A549 (cell line): Measurements from ENCODE around the gene BMPER. TPM values are rescaled to one million over a fixed set of nuclear protein-coding genes. Genes with fewer than 3 reads are reported as not detected.

ENCODE experiments used
- ATAC-seq, 2 experiments: fragments of 200-7000 bp in 1 of 2; fragments of >200 bp in 1 of 2; cut with Nextera tagmentation in 1 of 2; cut with Tn5 transposase in 1 of 2; 3 replicates each; pipeline versions ENCODE4 v1.8.0 to v1.9.1; 2018 to 2020; ENCODE audit warnings: mild to moderate bottlenecking in 1 of 2, moderate library complexity in 1 of 2
- CTCF ChIA-PET: fragments of 300-600 bp; sonication (Branson Sonifier 250); formaldehyde crosslinking; extraction: SDS; loops from one replicate; lab custom pipeline; 2021; ENCODE audit warnings: antibody characterized with exemption, inconsistent platforms; lab: Yijun Ruan, JAX
- POLR2A ChIA-PET: fragments of 350-600 bp; formaldehyde crosslinking; extraction: SDS; loops from one replicate; lab custom pipeline; 2021; ENCODE audit warnings: antibody characterized with exemption, inconsistent platforms; lab: Yijun Ruan, JAX
- DNase-seq, 2 experiments: peaks; one replicate each; pipeline versions ENCODE4 v3.0.0 to v3.0.0-alpha.2; 2011 to 2016; ENCODE audit warnings: low read depth in 1 of 2, low spot score in 1 of 2
- FAIRE-seq: peaks from 2 replicates; lab custom pipeline; 2011; peaks lifted over from hg19 to GRCh38; lab: Jason Lieb, UNC
- H3K27ac ChIP-seq, 2 experiments: fragments of >200 bp; sonication (Bioruptor Twin); formaldehyde crosslinking; 3 replicates each; pipeline ENCODE4 v1.5.1; 2016 to 2017
- H3K4me1 ChIP-seq: fragments of >200 bp; sonication (Bioruptor Twin); formaldehyde crosslinking; 3 replicates; pipeline ENCODE4 v1.6.1; 2016
- H3K4me2 ChIP-seq: fragments of >200 bp; sonication (Bioruptor Twin); formaldehyde crosslinking; 3 replicates; pipeline ENCODE4 v1.6.1; 2016
- H3K4me3 ChIP-seq: fragments of >200 bp; sonication (Bioruptor Twin); formaldehyde crosslinking; 3 replicates; pipeline ENCODE4 v1.5.1; 2016
- H3K9me3 ChIP-seq: fragments of >200 bp; sonication (Bioruptor Twin); formaldehyde crosslinking; 3 replicates; pipeline ENCODE4 v1.6.1; 2016
- BHLHE40 ChIP-seq: IDR thresholded peaks from 2 replicates; pipeline ENCODE4 v1.6.1; 2012; ENCODE audit warnings: low read depth, low read length, inconsistent platforms
- CEBPB ChIP-seq, 2 experiments: fragments of >200 bp in 1 of 2; sonication (Bioruptor Twin) in 1 of 2; formaldehyde crosslinking in 1 of 2; IDR thresholded peaks; 2 replicates each; pipeline ENCODE4 v1.6.1; 2012 to 2016
- CHD2 ChIP-seq: fragments of 150-350 bp; IDR thresholded peaks from 2 replicates; pipeline ENCODE4 v1.6.1; 2014; ENCODE audit warnings: low read length; ENCODE audit not compliant: partially characterized antibody
- EHMT2 ChIP-seq: fragments of 200-600 bp; sonication (generic); IDR thresholded peaks from 2 replicates; pipeline ENCODE4 v1.6.1; 2016; ENCODE audit warnings: antibody characterized with exemption, low read depth, mild to moderate bottlenecking, moderate library complexity
- EP300 ChIP-seq, 2 experiments: fragments of >200 bp; sonication (Bioruptor Twin); formaldehyde crosslinking; IDR thresholded peaks; 2 replicates in 1 of 2; 3 replicates in 1 of 2; pipeline ENCODE4 v1.6.1; 2016 to 2017
- FOSB ChIP-seq: fragments of 250-450 bp; sonication (Bioruptor Pico); IDR thresholded peaks from 2 replicates; pipeline ENCODE4 v1.5.0; 2020; ENCODE audit warnings: mild to moderate bottlenecking, moderate library complexity
- FOSL2 ChIP-seq, 2 experiments: fragments of 450-650 bp in 1 of 2; fragments of >200 bp in 1 of 2; sonication (Bioruptor Twin) in 1 of 2; formaldehyde crosslinking; IDR thresholded peaks; 2 replicates each; pipeline versions ENCODE4 v1.5.0 to v1.6.1; 2016 to 2020; ENCODE audit warnings: mild to moderate bottlenecking in 1 of 2, moderate library complexity in 1 of 2
- FOXS1 ChIP-seq: fragments of 250-450 bp; sonication (Bioruptor Pico); IDR thresholded peaks from 2 replicates; pipeline ENCODE4 v1.5.0; 2020; ENCODE audit warnings: mild to moderate bottlenecking, moderate library complexity
- GATA3 ChIP-seq: IDR thresholded peaks from 2 replicates; pipeline ENCODE4 v1.6.1; 2012; ENCODE audit warnings: borderline replicate concordance
- HEYL ChIP-seq: fragments of 250-450 bp; sonication (Bioruptor Pico); IDR thresholded peaks from 2 replicates; pipeline ENCODE4 v1.8.0; 2021; ENCODE audit warnings: mild to moderate bottlenecking, moderate library complexity
- HOXB13 ChIP-seq: fragments of 250-450 bp; sonication (Bioruptor Pico); IDR thresholded peaks from 2 replicates; pipeline ENCODE4 v1.5.0; 2020; ENCODE audit warnings: low read depth, mild to moderate bottlenecking, moderate library complexity
- HOXB5 ChIP-seq: fragments of 250-450 bp; sonication (Bioruptor Pico); IDR thresholded peaks from 2 replicates; pipeline ENCODE4 v1.5.0; 2020; ENCODE audit warnings: mild to moderate bottlenecking, moderate library complexity
- JUN ChIP-seq, 2 experiments: fragments of >200 bp; sonication (Bioruptor Twin); formaldehyde crosslinking; IDR thresholded peaks; 2 replicates in 1 of 2; 3 replicates in 1 of 2; pipeline ENCODE4 v1.6.1; 2016 to 2017
- JUNB ChIP-seq: fragments of >200 bp; sonication (Bioruptor Twin); formaldehyde crosslinking; IDR thresholded peaks from 2 replicates; pipeline ENCODE4 v1.6.1; 2016
- KDM5A ChIP-seq: fragments of 200-600 bp; sonication (generic); IDR thresholded peaks from 2 replicates; pipeline ENCODE4 v1.6.1; 2016; ENCODE audit warnings: antibody characterized with exemption, mild to moderate bottlenecking
- MAZ ChIP-seq: fragments of 150-350 bp; IDR thresholded peaks from 2 replicates; pipeline ENCODE4 v1.6.1; 2014; ENCODE audit warnings: antibody characterized with exemption, low read depth, low read length, borderline replicate concordance
- MYC ChIP-seq: IDR thresholded peaks from 2 replicates; pipeline ENCODE4 v1.6.1; 2012; ENCODE audit warnings: mild to moderate bottlenecking, inconsistent platforms, low read length, improper control_type of control experiment, borderline replicate concordance
- NPAS2 ChIP-seq: fragments of 250-450 bp; sonication (Bioruptor Pico); IDR thresholded peaks from 2 replicates; pipeline ENCODE4 v1.8.0; 2022; ENCODE audit warnings: mild to moderate bottlenecking, moderate library complexity, borderline replicate concordance
- NR3C1 ChIP-seq: fragments of >200 bp; sonication (Bioruptor Twin); formaldehyde crosslinking; IDR thresholded peaks from 3 replicates; pipeline ENCODE4 v1.6.1; 2017
- PHF8 ChIP-seq: fragments of 200-600 bp; sonication (generic); IDR thresholded peaks from 2 replicates; pipeline ENCODE4 v1.6.1; 2016; ENCODE audit warnings: low read depth, mild to moderate bottlenecking, antibody characterized with exemption, moderate library complexity, borderline replicate concordance
- POLR2AphosphoS2 ChIP-seq: conservative IDR thresholded peaks from 2 replicates; pipeline ENCODE4 v1.6.1; 2012; ENCODE audit warnings: low read length, improper control_type of control experiment, inconsistent platforms
- RAD21 ChIP-seq, 2 experiments: fragments of >200 bp in 1 of 2; sonication (Bioruptor Twin) in 1 of 2; formaldehyde crosslinking in 1 of 2; IDR thresholded peaks in 1 of 2; conservative IDR thresholded peaks in 1 of 2; 2 replicates in 1 of 2; 3 replicates in 1 of 2; pipeline ENCODE4 v1.6.1; 2012 to 2018; ENCODE audit warnings: inconsistent platforms in 1 of 2
- RCOR1 ChIP-seq: fragments of 150-350 bp; IDR thresholded peaks from 2 replicates; pipeline ENCODE4 v1.6.1; 2014; ENCODE audit warnings: antibody characterized with exemption, low read length, low read depth
- SMC3 ChIP-seq: fragments of >200 bp; sonication (Bioruptor Twin); formaldehyde crosslinking; IDR thresholded peaks from 3 replicates; pipeline ENCODE4 v1.6.1; 2018; ENCODE audit warnings: inconsistent platforms
- SREBF2 ChIP-seq: fragments of 450-650 bp; IDR thresholded peaks from 2 replicates; pipeline ENCODE4 v1.6.1; 2014; ENCODE audit warnings: mild to moderate bottlenecking, moderate library complexity
- TFCP2L1 ChIP-seq: fragments of 250-450 bp; sonication (Bioruptor Pico); IDR thresholded peaks from 2 replicates; pipeline ENCODE4 v1.5.0; 2021; ENCODE audit warnings: mild to moderate bottlenecking
- TP53 ChIP-seq: fragments of 250-450 bp; sonication (Bioruptor Pico); IDR thresholded peaks from 2 replicates; pipeline ENCODE4 v1.5.0; 2021; ENCODE audit warnings: mild to moderate bottlenecking, moderate library complexity
- ZC3H11A ChIP-seq: fragments of 450-650 bp; IDR thresholded peaks from 2 replicates; pipeline ENCODE4 v1.6.1; 2014; ENCODE audit warnings: antibody characterized with exemption, mild to moderate bottlenecking
- ZSCAN20 ChIP-seq: fragments of 250-450 bp; sonication (Bioruptor Pico); IDR thresholded peaks from 2 replicates; pipeline ENCODE4 v1.8.0; 2022; ENCODE audit warnings: mild to moderate bottlenecking, moderate library complexity
- whole genome bisulfite sequencing: methylation state at CpG from one replicate; pipeline ENCODE4 v1.1.6; 2017; ENCODE audit errors: missing lambda C conversion rate; 5-methylcytosine and 5-hydroxymethylcytosine counted together
- polyA plus RNA-seq, 4 experiments: library from polyadenylated mRNA; depleted of rRNA in 3 of 4; stranded (reverse); fragments of >200 nt; fragmentation: RNase III in 1 of 4; extraction: RNeasy Plus Mini Kit Qiagen cat#74134 plus additional on column Dnase treatment in 1 of 4; gene quantifications; 2 replicates in 3 of 4; 3 replicates in 1 of 4; pipeline ENCODE4 v1.2.3, GENCODE V29; 2011 to 2017
- TF ChIP-seq, protein P1 (sequence below): fragments of 200-600 bp; sonication (generic); IDR thresholded peaks from 2 replicates; pipeline ENCODE4 v1.6.1; 2016; ENCODE audit warnings: antibody characterized with exemption, mild to moderate bottlenecking, moderate library complexity
- TF ChIP-seq, protein P2 (sequence below): fragments of >200 bp; sonication (Bioruptor Twin); formaldehyde crosslinking; IDR thresholded peaks from 3 replicates; pipeline ENCODE4 v1.6.1; 2016
- TF ChIP-seq, protein P3 (sequence below): fragments of 450-650 bp; IDR thresholded peaks from 2 replicates; pipeline ENCODE4 v1.6.1; 2014; ENCODE audit warnings: antibody characterized with exemption
- TF ChIP-seq, protein P4 (sequence below): IDR thresholded peaks from 2 replicates; pipeline ENCODE4 v1.6.1; 2012

The BMPER gene
- polyA plus RNA-seq, 2 of the 4 experiments (the other 2 are of a cell fraction) = 5.0 to 5.8 TPM

DNA sequence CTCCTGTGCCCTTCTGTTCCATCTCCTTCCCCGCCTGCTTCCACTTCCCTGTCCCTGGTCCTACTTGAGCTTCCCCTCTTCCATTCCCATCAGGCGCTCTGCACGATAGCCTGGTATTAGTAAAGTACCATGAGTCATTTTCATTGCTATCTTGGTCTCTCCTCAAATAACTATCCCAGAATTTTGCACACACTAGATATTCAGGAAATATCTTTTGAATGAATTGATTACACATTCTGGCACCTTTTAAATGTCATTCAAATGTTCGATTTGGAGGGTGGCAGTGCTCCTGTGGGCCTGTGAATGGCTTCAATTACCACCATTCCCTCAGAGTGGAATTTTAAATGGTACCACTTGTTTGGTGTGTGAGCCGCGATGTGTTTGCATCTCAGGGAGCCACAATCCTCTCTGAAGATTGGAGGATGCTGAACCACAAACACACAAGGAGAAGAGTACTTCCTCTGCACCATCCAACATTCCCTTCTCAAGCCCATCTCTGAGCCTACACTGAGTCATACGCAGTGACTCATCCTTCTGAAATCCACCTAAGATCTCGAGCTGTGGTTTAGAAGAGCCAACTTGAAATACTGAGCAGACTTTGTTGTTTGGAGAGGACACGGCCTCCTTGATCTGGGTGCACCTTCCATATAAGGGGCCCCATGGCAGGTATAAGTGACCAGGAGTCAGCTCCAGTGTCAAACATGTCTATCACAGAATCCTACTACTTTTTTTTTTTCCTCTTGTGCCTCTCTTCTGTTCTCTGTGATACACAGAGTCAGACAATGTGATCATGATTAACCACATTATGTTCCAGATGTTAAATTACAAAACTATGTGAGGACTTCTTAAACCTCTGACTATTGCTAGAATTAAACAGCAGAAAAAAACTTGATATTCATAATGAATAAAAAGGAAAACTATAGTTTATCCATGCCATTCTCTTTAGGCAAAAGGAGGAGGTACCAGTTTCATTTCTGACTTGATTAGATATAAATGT, 81.9 kb downstream of the BMPER start:
- Histone ChIP-seq H3K4me3 (no peak overlapping the region), H3K4me2 (peak overlapping the region; percentile 75), H3K4me1 (peaks cover 43% of the 10 kb centered on the region), H3K9me3 (no peaks in the 10 kb centered on the region), H3K27ac (peak overlapping the region; percentile 86 to 91)
- ChIA-PET CTCF (interaction anchor here (0.6 to 2.2 kb wide), 6 partner anchors 11 to 101 kb away, joined by 3 to 7 read pairs (median 5); no protein-coding TSS in a partner anchor), POLR2A (interaction anchor here (1.5 kb wide), 1 partner anchor 78 kb away, joined by 6 read pairs; no protein-coding TSS in a partner anchor)
- ATAC-seq = peak; percentile 99 to 100
- WGBS = 4% methylated on average over 9 of the region's 9 CpGs
- FAIRE-seq = peak; percentile 99
- DNase-seq = peak; percentile 83 to 92
- no peak for TF ChIP-seq CHD2
- peak; percentile 95 for TF ChIP-seq JUNB
- no peak for TF ChIP-seq EHMT2
- TF ChIP-seq ZC3H11A = no peak
- TF ChIP-seq, protein P1, sequence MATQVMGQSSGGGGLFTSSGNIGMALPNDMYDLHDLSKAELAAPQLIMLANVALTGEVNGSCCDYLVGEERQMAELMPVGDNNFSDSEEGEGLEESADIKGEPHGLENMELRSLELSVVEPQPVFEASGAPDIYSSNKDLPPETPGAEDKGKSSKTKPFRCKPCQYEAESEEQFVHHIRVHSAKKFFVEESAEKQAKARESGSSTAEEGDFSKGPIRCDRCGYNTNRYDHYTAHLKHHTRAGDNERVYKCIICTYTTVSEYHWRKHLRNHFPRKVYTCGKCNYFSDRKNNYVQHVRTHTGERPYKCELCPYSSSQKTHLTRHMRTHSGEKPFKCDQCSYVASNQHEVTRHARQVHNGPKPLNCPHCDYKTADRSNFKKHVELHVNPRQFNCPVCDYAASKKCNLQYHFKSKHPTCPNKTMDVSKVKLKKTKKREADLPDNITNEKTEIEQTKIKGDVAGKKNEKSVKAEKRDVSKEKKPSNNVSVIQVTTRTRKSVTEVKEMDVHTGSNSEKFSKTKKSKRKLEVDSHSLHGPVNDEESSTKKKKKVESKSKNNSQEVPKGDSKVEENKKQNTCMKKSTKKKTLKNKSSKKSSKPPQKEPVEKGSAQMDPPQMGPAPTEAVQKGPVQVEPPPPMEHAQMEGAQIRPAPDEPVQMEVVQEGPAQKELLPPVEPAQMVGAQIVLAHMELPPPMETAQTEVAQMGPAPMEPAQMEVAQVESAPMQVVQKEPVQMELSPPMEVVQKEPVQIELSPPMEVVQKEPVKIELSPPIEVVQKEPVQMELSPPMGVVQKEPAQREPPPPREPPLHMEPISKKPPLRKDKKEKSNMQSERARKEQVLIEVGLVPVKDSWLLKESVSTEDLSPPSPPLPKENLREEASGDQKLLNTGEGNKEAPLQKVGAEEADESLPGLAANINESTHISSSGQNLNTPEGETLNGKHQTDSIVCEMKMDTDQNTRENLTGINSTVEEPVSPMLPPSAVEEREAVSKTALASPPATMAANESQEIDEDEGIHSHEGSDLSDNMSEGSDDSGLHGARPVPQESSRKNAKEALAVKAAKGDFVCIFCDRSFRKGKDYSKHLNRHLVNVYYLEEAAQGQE = no peak
- TF ChIP-seq TP53 (CRISPR knock-in tag) = no peak
- TF ChIP-seq MYC = no peak
- no peak for TF ChIP-seq HEYL (CRISPR knock-in tag)
- no peak for TF ChIP-seq NR3C1
- peak; percentile 37 to 57; a peak in 2 of 5 replicates for TF ChIP-seq EP300 (IDR thresholded peaks at IDR 0.05)
- TF ChIP-seq KDM5A = no peak
- TF ChIP-seq HOXB13 (CRISPR knock-in tag) = no peak
- TF ChIP-seq FOSB (CRISPR knock-in tag) = no peak
- TF ChIP-seq RAD21 (conservative IDR thresholded peaks at IDR 0.05 in 1 of 2, IDR thresholded peaks at IDR 0.05 in 1 of 2) = peak in 1 of 2 experiments; percentile 2; a peak in 2 of 5 replicates
- TF ChIP-seq FOSL2 (IDR thresholded peaks at IDR 0.05) = peak; percentile 97
- TF ChIP-seq FOSL2 (CRISPR knock-in tag; IDR thresholded peaks at IDR 0.05) = peak; percentile 98
- no peak for TF ChIP-seq FOXS1 (CRISPR knock-in tag)
- peak; percentile 21; the same call in 1 of the 3 replicates for TF ChIP-seq SMC3
- no peak for TF ChIP-seq PHF8
- TF ChIP-seq, protein P2, sequence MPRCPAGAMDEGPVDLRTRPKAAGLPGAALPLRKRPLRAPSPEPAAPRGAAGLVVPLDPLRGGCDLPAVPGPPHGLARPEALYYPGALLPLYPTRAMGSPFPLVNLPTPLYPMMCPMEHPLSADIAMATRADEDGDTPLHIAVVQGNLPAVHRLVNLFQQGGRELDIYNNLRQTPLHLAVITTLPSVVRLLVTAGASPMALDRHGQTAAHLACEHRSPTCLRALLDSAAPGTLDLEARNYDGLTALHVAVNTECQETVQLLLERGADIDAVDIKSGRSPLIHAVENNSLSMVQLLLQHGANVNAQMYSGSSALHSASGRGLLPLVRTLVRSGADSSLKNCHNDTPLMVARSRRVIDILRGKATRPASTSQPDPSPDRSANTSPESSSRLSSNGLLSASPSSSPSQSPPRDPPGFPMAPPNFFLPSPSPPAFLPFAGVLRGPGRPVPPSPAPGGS = no peak
- no peak for TF ChIP-seq POLR2AphosphoS2
- no peak for TF ChIP-seq SREBF2
- TF ChIP-seq RCOR1 = no peak
- TF ChIP-seq ZSCAN20 (CRISPR knock-in tag) = no peak
- no peak for TF ChIP-seq NPAS2 (CRISPR knock-in tag)
- TF ChIP-seq GATA3 = peak; percentile 73
- TF ChIP-seq JUN (IDR thresholded peaks at IDR 0.05) = peak; percentile 45 to 80; a peak in 3 of 5 replicates
- TF ChIP-seq MAZ = no peak
- no peak for TF ChIP-seq BHLHE40
- TF ChIP-seq, protein P3, sequence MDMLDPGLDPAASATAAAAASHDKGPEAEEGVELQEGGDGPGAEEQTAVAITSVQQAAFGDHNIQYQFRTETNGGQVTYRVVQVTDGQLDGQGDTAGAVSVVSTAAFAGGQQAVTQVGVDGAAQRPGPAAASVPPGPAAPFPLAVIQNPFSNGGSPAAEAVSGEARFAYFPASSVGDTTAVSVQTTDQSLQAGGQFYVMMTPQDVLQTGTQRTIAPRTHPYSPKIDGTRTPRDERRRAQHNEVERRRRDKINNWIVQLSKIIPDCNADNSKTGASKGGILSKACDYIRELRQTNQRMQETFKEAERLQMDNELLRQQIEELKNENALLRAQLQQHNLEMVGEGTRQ = no peak
- TF ChIP-seq HOXB5 (CRISPR knock-in tag) = no peak
- TF ChIP-seq, protein P4, sequence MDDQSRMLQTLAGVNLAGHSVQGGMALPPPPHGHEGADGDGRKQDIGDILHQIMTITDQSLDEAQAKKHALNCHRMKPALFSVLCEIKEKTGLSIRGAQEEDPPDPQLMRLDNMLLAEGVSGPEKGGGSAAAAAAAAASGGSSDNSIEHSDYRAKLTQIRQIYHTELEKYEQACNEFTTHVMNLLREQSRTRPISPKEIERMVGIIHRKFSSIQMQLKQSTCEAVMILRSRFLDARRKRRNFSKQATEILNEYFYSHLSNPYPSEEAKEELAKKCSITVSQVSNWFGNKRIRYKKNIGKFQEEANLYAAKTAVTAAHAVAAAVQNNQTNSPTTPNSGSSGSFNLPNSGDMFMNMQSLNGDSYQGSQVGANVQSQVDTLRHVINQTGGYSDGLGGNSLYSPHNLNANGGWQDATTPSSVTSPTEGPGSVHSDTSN = no peak
- TF ChIP-seq TFCP2L1 (CRISPR knock-in tag) = no peak
- peak in 1 of 2 experiments; percentile 24; a peak in 1 of 4 replicates for TF ChIP-seq CEBPB (IDR thresholded peaks at IDR 0.05)
